HUES64 (cell line): ENCODE measurements around the gene GUCY1A2.

Experiments
- H3K27ac ChIP-seq: 2 replicates; pipeline ENCODE4 v1.7.0; 2013; ENCODE audit warnings: low read depth, low read length, inconsistent platforms
- H3K27me3 ChIP-seq: 2 replicates; pipeline ENCODE4 v1.6.1; 2013; ENCODE audit warnings: mild to moderate bottlenecking, low read length; ENCODE audit not compliant: insufficient read depth
- H3K36me3 ChIP-seq: 2 replicates; pipeline ENCODE4 v1.6.1; 2013; ENCODE audit warnings: mild to moderate bottlenecking, low read length; ENCODE audit not compliant: insufficient read depth
- H3K4me1 ChIP-seq: 2 replicates; pipeline ENCODE4 v1.6.1; 2013; ENCODE audit warnings: mild to moderate bottlenecking, low read length, moderate library complexity; ENCODE audit not compliant: insufficient read depth
- H3K4me3 ChIP-seq: 2 replicates; pipeline ENCODE4 v1.5.1; 2013; ENCODE audit warnings: mild to moderate bottlenecking, low read length, moderate library complexity
- H3K9ac ChIP-seq: 2 replicates; pipeline ENCODE4 v1.6.1; 2013; ENCODE audit warnings: mild to moderate bottlenecking, low read depth, low read length
- H3K9me3 ChIP-seq: 2 replicates; pipeline ENCODE4 v1.6.1; 2013; ENCODE audit warnings: low read depth, low read length; ENCODE audit not compliant: insufficient read depth
- WGBS: fragments of 150-250, 120-280 bp; methylation state at CpG from one replicate; pipeline ENCODE4 v1.1.7; 2013; ENCODE audit warnings: missing lambda C conversion rate; 5-methylcytosine and 5-hydroxymethylcytosine counted together

The GUCY1A2 gene

GRCh38 chr11:107020594-107020993 lies 2.3 kb upstream of the GUCY1A2 start:
- Histone ChIP-seq H3K27me3 (peaks cover 45% of the 10 kb centered on the region), H3K9me3 (no peaks in the 10 kb centered on the region), H3K9ac (no peak overlapping the region), H3K27ac (no peak overlapping the region), H3K4me1 (no peaks in the 10 kb centered on the region), H3K36me3 (no peaks in the 10 kb centered on the region), H3K4me3 (no peak overlapping the region)
- 94% methylated on average over 2 of the region's 2 CpGs for WGBS

- Histone ChIP-seq H3K27me3 (peaks cover 45% of the 10 kb centered on the region), H3K9me3 (no peaks in the 10 kb centered on the region), H3K27ac (no peak overlapping the region), H3K4me3 (peak overlapping the region; percentile 59), H3K9ac (no peak overlapping the region), H3K4me1 (no peaks in the 10 kb centered on the region), H3K36me3 (no peaks in the 10 kb centered on the region)
- WGBS = 3% methylated on average over 36 of the region's 36 CpGs
These were observed 722 bp upstream of the GUCY1A2 start for GRCh38 chr11:107018902-107019493.

GRCh38 chr11:107017433-107018218 lies 650 bp downstream of the GUCY1A2 start:
- peak overlapping the region; percentile 59 for H3K4me3 ChIP-seq

GRCh38 chr11:107017104-107017432 lies 1.2 kb downstream of the GUCY1A2 start:
- Histone ChIP-seq H3K4me3 (peak overlapping the region; percentile 59), H3K27ac (no peak overlapping the region), H3K36me3 (no peaks in the 10 kb centered on the region), H3K9me3 (no peaks in the 10 kb centered on the region), H3K9ac (no peak overlapping the region), H3K4me1 (no peaks in the 10 kb centered on the region), H3K27me3 (peaks cover 45% of the 10 kb centered on the region)
- 77% methylated on average over 3 of the region's 3 CpGs for WGBS

More at GRCh38 chr11:107017433-107018218, 650 bp downstream of the GUCY1A2 start:
- no peaks in the 10 kb centered on the region for H3K9me3 ChIP-seq
- WGBS = 1% methylated on average over 85 of the region's 85 CpGs
- no peak overlapping the region for H3K27ac ChIP-seq
- no peaks in the 10 kb centered on the region for H3K4me1 ChIP-seq
- no peaks in the 10 kb centered on the region for H3K36me3 ChIP-seq
- peak overlapping the region; percentile 60 for H3K9ac ChIP-seq
- peaks cover 45% of the 10 kb centered on the region for H3K27me3 ChIP-seq

GRCh38 chr11:107014871-107015270 lies 3.4 kb downstream of the GUCY1A2 start:
- no peak overlapping the region for H3K9ac ChIP-seq
- no CpG with 5 or more reads among the region's 1 CpG for whole genome bisulfite sequencing
- H3K9me3 ChIP-seq = no peaks in the 10 kb centered on the region
- H3K4me1 ChIP-seq = no peaks in the 10 kb centered on the region
- no peaks in the 10 kb centered on the region for H3K36me3 ChIP-seq
- no peak overlapping the region for H3K4me3 ChIP-seq
- peaks cover 24% of the 10 kb centered on the region for H3K27me3 ChIP-seq
- no peak overlapping the region for H3K27ac ChIP-seq

GRCh38 chr11:107011977-107012376 lies 6.3 kb downstream of the GUCY1A2 start:
- WGBS = 100% methylated on average over 1 of the region's 2 CpGs
- no peak overlapping the region for H3K4me3 ChIP-seq
- no peak overlapping the region for H3K9ac ChIP-seq
- H3K36me3 ChIP-seq = no peaks in the 10 kb centered on the region
- peaks cover 8% of the 10 kb centered on the region for H3K27me3 ChIP-seq
- no peak overlapping the region for H3K27ac ChIP-seq
- H3K4me1 ChIP-seq = no peaks in the 10 kb centered on the region
- H3K9me3 ChIP-seq = no peaks in the 10 kb centered on the region

- Histone ChIP-seq H3K36me3 (no peaks in the 10 kb centered on the region), H3K27ac (no peak overlapping the region), H3K4me1 (no peaks in the 10 kb centered on the region), H3K9me3 (no peaks in the 10 kb centered on the region), H3K27me3 (no peaks in the 10 kb centered on the region), H3K4me3 (no peak overlapping the region), H3K9ac (no peak overlapping the region)
- 100% methylated on average over 1 of the region's 1 CpG for WGBS
These were observed 9.1 kb downstream of the GUCY1A2 start for GRCh38 chr11:107009190-107009589.

GRCh38 chr11:107006076-107006833 lies 12.0 kb downstream of the GUCY1A2 start:
- H3K4me1 ChIP-seq = no peaks in the 10 kb centered on the region
- H3K9me3 ChIP-seq = no peaks in the 10 kb centered on the region
- H3K9ac ChIP-seq = no peak overlapping the region
- H3K27me3 ChIP-seq = no peaks in the 10 kb centered on the region
- 80% methylated on average over 1 of the region's 2 CpGs for whole genome bisulfite sequencing
- no peaks in the 10 kb centered on the region for H3K36me3 ChIP-seq
- H3K4me3 ChIP-seq = no peak overlapping the region
- H3K27ac ChIP-seq = no peak overlapping the region

GRCh38 chr11:106999196-106999595 lies 19.1 kb downstream of the GUCY1A2 start:
- Histone ChIP-seq H3K36me3 (no peaks in the 10 kb centered on the region), H3K4me3 (no peak overlapping the region), H3K4me1 (no peaks in the 10 kb centered on the region), H3K27ac (no peak overlapping the region), H3K27me3 (no peaks in the 10 kb centered on the region), H3K9ac (no peak overlapping the region), H3K9me3 (no peaks in the 10 kb centered on the region)
- WGBS = no CpG with 5 or more reads among the region's 1 CpG

GRCh38 chr11:106998916-106999188 lies 19.4 kb downstream of the GUCY1A2 start:
- H3K4me1 ChIP-seq = no peaks in the 10 kb centered on the region
- WGBS = 86% methylated on average over 4 of the region's 4 CpGs

GRCh38 chr11:106998116-106998915 lies 20.0 kb downstream of the GUCY1A2 start:
- WGBS = 89% methylated on average over 3 of the region's 4 CpGs
- no peaks in the 10 kb centered on the region for H3K9me3 ChIP-seq

More at GRCh38 chr11:106998916-106999188, 19.4 kb downstream of the GUCY1A2 start:
- no peak overlapping the region for H3K27ac ChIP-seq
- no peak overlapping the region for H3K9ac ChIP-seq
- no peaks in the 10 kb centered on the region for H3K9me3 ChIP-seq
- H3K27me3 ChIP-seq = no peaks in the 10 kb centered on the region
- H3K4me3 ChIP-seq = no peak overlapping the region
- no peaks in the 10 kb centered on the region for H3K36me3 ChIP-seq

More at GRCh38 chr11:106998116-106998915, 20.0 kb downstream of the GUCY1A2 start:
- Histone ChIP-seq H3K9ac (no peak overlapping the region), H3K27ac (no peak overlapping the region), H3K27me3 (no peaks in the 10 kb centered on the region), H3K4me1 (no peaks in the 10 kb centered on the region), H3K4me3 (no peak overlapping the region), H3K36me3 (no peaks in the 10 kb centered on the region)
